Measurements from ENCODE around the gene FHIT. TPM values are rescaled to one million over a fixed set of nuclear protein-coding genes. Genes with fewer than 3 reads are reported as not detected.

FHIT gene
- total RNA-seq, 4 donors from 2014 or later, result 5.0 to 15.3 (median 8.3) TPM

GRCh38 chr3:60399861-60400845 lies 851.1 kb downstream of the FHIT start:
- intact Hi-C loops (cut with DNase I; ENCODE audit: low total_unique reads), result no loop called here

GRCh38 chr3:60399292-60399691 lies 852.0 kb downstream of the FHIT start:
- no peak for DNase-seq (ENCODE audit: low spot score in 2 of 2)
- no peak for TF ChIP-seq POLR2A (IDR thresholded peaks at IDR 0.05)
- TF ChIP-seq CTCF (IDR thresholded peaks at IDR 0.05), result no peak
- no peak overlapping the region for H3K4me3 ChIP-seq (ENCODE audit: low read depth, poor library complexity, severe bottlenecking)
- 73 to 78% methylated on average over 3 of the region's 3 CpGs for WGBS, 2 donors
- intact Hi-C loops (cut with DNase I; ENCODE audit: low total_unique reads), result no loop called here

More at GRCh38 chr3:60399861-60400845, 851.1 kb downstream of the FHIT start:
- no peak for TF ChIP-seq POLR2A (IDR thresholded peaks at IDR 0.05)
- no peak overlapping the region for H3K4me3 ChIP-seq (ENCODE audit: low read depth, poor library complexity, severe bottlenecking)
- DNase-seq (ENCODE audit: low spot score in 2 of 2), result no peak
- 62 to 80% methylated on average over 7 of the region's 7 CpGs for WGBS, 2 donors

- TF ChIP-seq POLR2A (IDR thresholded peaks at IDR 0.05) (no peak), CTCF (IDR thresholded peaks at IDR 0.05) (no peak)
- 72 to 83% methylated on average over 4 of the region's 4 CpGs for WGBS, 2 donors
- no peak overlapping the region for H3K4me3 ChIP-seq (ENCODE audit: low read depth, poor library complexity, severe bottlenecking)
- DNase-seq (ENCODE audit: low spot score in 2 of 2), result no peak
- intact Hi-C loops (cut with DNase I; ENCODE audit: low total_unique reads), result no loop called here
Measured at GRCh38 chr3:60395173-60395762, 856.0 kb downstream of the FHIT start.

- TF ChIP-seq POLR2A (IDR thresholded peaks at IDR 0.05) (no peak), CTCF (IDR thresholded peaks at IDR 0.05) (no peak)
- no peak overlapping the region for H3K4me3 ChIP-seq (ENCODE audit: low read depth, poor library complexity, severe bottlenecking)
- WGBS, 2 donors, result 72 to 86% methylated on average over 1 of the region's 1 CpG
- intact Hi-C loops (cut with DNase I; ENCODE audit: low total_unique reads), result no loop called here
- DNase-seq (ENCODE audit: low spot score in 2 of 2), result no peak
Measured at GRCh38 chr3:60393946-60394345, 857.3 kb downstream of the FHIT start.

- TF ChIP-seq CTCF (IDR thresholded peaks at IDR 0.05), result no peak
- TF ChIP-seq POLR2A (IDR thresholded peaks at IDR 0.05), result no peak
- H3K4me3 ChIP-seq (ENCODE audit: low read depth, poor library complexity, severe bottlenecking), result no peak overlapping the region
- intact Hi-C loops (cut with DNase I; ENCODE audit: low total_unique reads), result no loop called here
- DNase-seq (ENCODE audit: low spot score in 2 of 2), result no peak
- 75 to 77% methylated on average over 2 of the region's 2 CpGs for WGBS, 2 donors
Measured at GRCh38 chr3:60392501-60392900, 858.8 kb downstream of the FHIT start.

GRCh38 chr3:60391292-60391691 lies 860.0 kb downstream of the FHIT start:
- TF ChIP-seq POLR2A (IDR thresholded peaks at IDR 0.05) (no peak), CTCF (IDR thresholded peaks at IDR 0.05) (no peak)
- 54 to 72% methylated on average over 1 of the region's 1 CpG for WGBS, 2 donors
- intact Hi-C loops (cut with DNase I; ENCODE audit: low total_unique reads), result no loop called here
- no peak for DNase-seq (ENCODE audit: low spot score in 2 of 2)
- H3K4me3 ChIP-seq (ENCODE audit: low read depth, poor library complexity, severe bottlenecking), result no peak overlapping the region
